ENCODE data around the gene ALKBH5. TPM values are rescaled to one million over a fixed set of nuclear protein-coding genes. Genes with fewer than 3 reads are reported as not detected.

The ALKBH5 gene
- total and polyA plus RNA-seq, 10 of the 15 experiments (the other 5 are each of a cell fraction or from before 2014, with no cell fraction given) = 13.7 to 99.9 (median 52.4) TPM

GRCh38 chr17:18245038-18245776, 61.6 kb downstream of the ALKBH5 start (continued):
- TF ChIP-seq ESRRA (IDR thresholded peaks at IDR 0.05; ENCODE audit: low read length) = no peak
- TF ChIP-seq MTA2 (IDR thresholded peaks at IDR 0.05; ENCODE audit: low read depth) = no peak
- no peak for TF ChIP-seq CHD2 (IDR thresholded peaks at IDR 0.05; ENCODE audit: borderline replicate concordance, low read depth, low read length)
- TF ChIP-seq STAT3 (IDR thresholded peaks at IDR 0.05; ENCODE audit: low read depth, low read length) = no peak
- no peak for TF ChIP-seq SRF (IDR thresholded peaks at IDR 0.05; ENCODE audit: low read depth in 2 of 2, low read length in 2 of 2)

DNA sequence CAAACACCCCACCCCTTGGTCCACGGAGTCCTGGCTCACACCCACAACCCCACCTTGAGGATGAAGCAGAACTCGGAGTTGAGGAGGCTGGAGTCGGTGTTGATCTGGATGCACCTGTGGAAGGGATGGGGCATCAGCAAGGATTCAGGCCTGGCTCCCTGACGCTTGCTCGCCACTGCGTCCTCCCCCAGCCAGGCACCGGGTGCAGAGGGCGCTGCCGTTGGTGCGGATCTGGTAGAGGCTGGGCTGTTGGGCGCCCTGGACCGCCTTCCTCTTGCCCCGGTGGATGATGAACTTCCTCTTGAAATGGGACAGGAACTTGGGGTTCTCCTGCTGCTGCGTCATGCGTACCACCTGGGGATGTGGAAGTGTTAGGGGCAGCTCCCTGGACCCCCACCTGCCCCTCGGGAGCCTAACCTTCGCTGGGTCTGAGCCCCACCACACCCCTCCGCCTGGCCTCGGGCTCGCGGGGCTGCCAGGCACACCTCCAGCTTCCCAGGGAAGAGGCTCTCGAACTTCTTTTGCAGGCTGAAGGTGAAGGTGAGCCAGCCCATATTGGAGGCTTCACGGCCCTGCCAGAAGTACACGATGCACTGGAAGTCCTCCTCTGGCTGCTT, 62.6 kb downstream of the ALKBH5 start:
- 90% methylated on average over 24 of the region's 24 CpGs for WGBS (ENCODE audit: insufficient coverage, insufficient replicate concordance, low lambda C conversion rate, missing lambda C conversion rate)
- FAIRE-seq (no peak), DNase-seq (ENCODE audit: low read depth, low spot score) (no peak), ATAC-seq (no peak)
- ChIA-PET CTCF (no interaction called here), SMC1A (ENCODE audit: uncharacterized antibody, unreplicated experiment) (no interaction called here), POLR2A (no interaction called here), RAD21 (ENCODE audit: unreplicated experiment) (no interaction called here)
- H3K79me2 ChIP-seq (ENCODE audit: control insufficient read depth, insufficient read depth, low read length) = no peaks in the 10 kb centered on the region
- no peak overlapping the region for H3K27ac ChIP-seq (ENCODE audit: control insufficient read depth, insufficient read depth)
- intact Hi-C loops (cut with micrococcal nuclease; ENCODE audit: unreplicated experiment) (no loop called here), in situ Hi-C loops (cut with MboI) (no loop called here)
- H3K9ac ChIP-seq (ENCODE audit: control insufficient read depth, insufficient read depth, low read length) = no peak overlapping the region
- no peak for TF ChIP-seq BHLHE40 (IDR thresholded peaks at IDR 0.05; ENCODE audit: borderline replicate concordance in 1 of 2, low read depth in 2 of 2, low read length in 1 of 2)
- 0 out of 2 replicates have a peak, but pooled peaks have one; percentile 11 for TF ChIP-seq POLR2A (IDR thresholded peaks at IDR 0.05; ENCODE audit: low read depth, low read length)
- TF ChIP-seq, protein P1, sequence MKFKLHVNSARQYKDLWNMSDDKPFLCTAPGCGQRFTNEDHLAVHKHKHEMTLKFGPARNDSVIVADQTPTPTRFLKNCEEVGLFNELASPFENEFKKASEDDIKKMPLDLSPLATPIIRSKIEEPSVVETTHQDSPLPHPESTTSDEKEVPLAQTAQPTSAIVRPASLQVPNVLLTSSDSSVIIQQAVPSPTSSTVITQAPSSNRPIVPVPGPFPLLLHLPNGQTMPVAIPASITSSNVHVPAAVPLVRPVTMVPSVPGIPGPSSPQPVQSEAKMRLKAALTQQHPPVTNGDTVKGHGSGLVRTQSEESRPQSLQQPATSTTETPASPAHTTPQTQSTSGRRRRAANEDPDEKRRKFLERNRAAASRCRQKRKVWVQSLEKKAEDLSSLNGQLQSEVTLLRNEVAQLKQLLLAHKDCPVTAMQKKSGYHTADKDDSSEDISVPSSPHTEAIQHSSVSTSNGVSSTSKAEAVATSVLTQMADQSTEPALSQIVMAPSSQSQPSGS (IDR thresholded peaks at IDR 0.05; ENCODE audit: low read length) = no peak
- no peak for TF ChIP-seq SIN3A (IDR thresholded peaks at IDR 0.05; ENCODE audit: low read depth, low read length)
- TF ChIP-seq ASH2L (IDR thresholded peaks at IDR 0.05; ENCODE audit: borderline replicate concordance, low read depth) = no peak
- no peak for TF ChIP-seq MYB (IDR thresholded peaks at IDR 0.05; ENCODE audit: borderline replicate concordance, low read depth, low read length)
- no peak for TF ChIP-seq NRF1 (conservative IDR thresholded peaks at IDR 0.05; ENCODE audit: low read depth, low read length)
- H4K20me1 ChIP-seq (ENCODE audit: control insufficient read depth, insufficient read depth) = no peaks in the 10 kb centered on the region
- H3K36me3 ChIP-seq (ENCODE audit: control insufficient read depth in 2 of 2, insufficient read depth in 2 of 2, low read length in 1 of 2) = peaks cover 3 to 22% of the 10 kb centered on the region in 2 experiments
- H2AFZ ChIP-seq (ENCODE audit: control insufficient read depth, low read depth, low read length) = no peak overlapping the region
- no peaks in the 10 kb centered on the region for H3K4me1 ChIP-seq (ENCODE audit: control insufficient read depth, insufficient read depth, low read length)
- H3K4me3 ChIP-seq = no peak overlapping the region
- H3K9me3 ChIP-seq (replicated peaks; ENCODE audit: control insufficient read depth, insufficient read depth, low read length) = no peaks in the 10 kb centered on the region
- H3K4me2 ChIP-seq (ENCODE audit: control insufficient read depth, insufficient read depth) = no peak overlapping the region
- H3K27me3 ChIP-seq (replicated peaks in 1 of 2; ENCODE audit: control insufficient read depth in 2 of 2, insufficient read depth in 2 of 2, low read length in 1 of 2) = no peaks in the 10 kb centered on the region
- BruUV-seq (replicated peaks) = no TSS peak

All from GM12878 (cell line).